ENCODE data around the gene BGLAP. TPM values are rescaled to one million over a fixed set of nuclear protein-coding genes. Genes with fewer than 3 reads are reported as not detected.

Gene BGLAP
- total RNA-seq, 2 donors from 2014 or later: not detected

- ATAC-seq (ENCODE audit: insufficient number of reproducible peaks, low FRiP score, low read depth) (no peak), DNase-seq (ENCODE audit: low spot score) (no peak)
- Histone ChIP-seq H3K4me3 (no peak overlapping the region), H3K36me3 (peaks cover 78% of the 10 kb centered on the region), H3K27ac (no peak overlapping the region), H3K9me3 (no peaks in the 10 kb centered on the region), H3K27me3 (replicated peaks; ENCODE audit: insufficient read depth) (no peaks in the 10 kb centered on the region), H3K4me1 (ENCODE audit: control insufficient read depth in 1 of 2, low read depth in 2 of 2) (no peaks in the 10 kb centered on the region)
- no peak for TF ChIP-seq CTCF (IDR thresholded peaks at IDR 0.05)
Measured at GRCh38 chr1:156266051-156266450, 24.1 kb downstream of the BGLAP start.

- Histone ChIP-seq H3K4me3 (no peak overlapping the region), H3K36me3 (peaks cover 73% of the 10 kb centered on the region), H3K9me3 (no peaks in the 10 kb centered on the region), H3K4me1 (ENCODE audit: control insufficient read depth in 1 of 2, low read depth in 2 of 2) (no peaks in the 10 kb centered on the region), H3K27me3 (replicated peaks; ENCODE audit: insufficient read depth) (no peaks in the 10 kb centered on the region), H3K27ac (no peak overlapping the region)
- DNase-seq (ENCODE audit: low spot score) (no peak), ATAC-seq (ENCODE audit: insufficient number of reproducible peaks, low FRiP score, low read depth) (no peak)
- TF ChIP-seq CTCF (IDR thresholded peaks at IDR 0.05): no peak
Measured at GRCh38 chr1:156268336-156268735, 26.4 kb downstream of the BGLAP start.

- Histone ChIP-seq H3K27me3 (replicated peaks; ENCODE audit: insufficient read depth) (no peaks in the 10 kb centered on the region), H3K4me1 (ENCODE audit: control insufficient read depth in 1 of 2, low read depth in 2 of 2) (no peaks in the 10 kb centered on the region), H3K36me3 (peaks cover 81% of the 10 kb centered on the region), H3K4me3 (no peak overlapping the region), H3K27ac (no peak overlapping the region), H3K9me3 (no peaks in the 10 kb centered on the region)
- DNase-seq (ENCODE audit: low spot score) (no peak), ATAC-seq (ENCODE audit: insufficient number of reproducible peaks, low FRiP score, low read depth) (no peak)
- TF ChIP-seq CTCF (IDR thresholded peaks at IDR 0.05): no peak
Measured at GRCh38 chr1:156270314-156270713, 28.3 kb downstream of the BGLAP start.

GRCh38 chr1:156276532-156276931, 34.5 kb downstream of the BGLAP start:
- TF ChIP-seq CTCF (IDR thresholded peaks at IDR 0.05): no peak
- DNase-seq (ENCODE audit: low spot score): no peak
- Histone ChIP-seq H3K9me3 (no peaks in the 10 kb centered on the region), H3K4me3 (no peak overlapping the region), H3K36me3 (peaks cover 62% of the 10 kb centered on the region), H3K27ac (no peak overlapping the region), H3K27me3 (replicated peaks; ENCODE audit: insufficient read depth) (no peaks in the 10 kb centered on the region), H3K4me1 (ENCODE audit: control insufficient read depth in 1 of 2, low read depth in 2 of 2) (peaks cover 6 to 14% of the 10 kb centered on the region in 2 donors)
- ATAC-seq (ENCODE audit: insufficient number of reproducible peaks, low FRiP score, low read depth): no peak

GRCh38 chr1:156276966-156277381, 35.0 kb downstream of the BGLAP start:
- H3K36me3 ChIP-seq: peaks cover 59% of the 10 kb centered on the region

More at GRCh38 chr1:156276966-156277381, 35.0 kb downstream of the BGLAP start:
- H3K4me1 ChIP-seq (ENCODE audit: control insufficient read depth in 1 of 2, low read depth in 2 of 2): peaks cover 10 to 19% of the 10 kb centered on the region in 2 donors
- H3K27ac ChIP-seq: no peak overlapping the region
- no peaks in the 10 kb centered on the region for H3K9me3 ChIP-seq
- no peak for TF ChIP-seq CTCF (IDR thresholded peaks at IDR 0.05)
- no peak overlapping the region for H3K4me3 ChIP-seq
- no peak for DNase-seq (ENCODE audit: low spot score)
- H3K27me3 ChIP-seq (replicated peaks; ENCODE audit: insufficient read depth): no peaks in the 10 kb centered on the region
- no peak for ATAC-seq (ENCODE audit: insufficient number of reproducible peaks, low FRiP score, low read depth)

Measured in thoracic aorta (tissue), 2 donors.